NCI-H128 (cell line): ENCODE results near the gene COX10.
"Not testable (repeated sequence)": the region's sequence is repeated elsewhere in the genome, so short reads cannot be mapped to it uniquely, and the experiment has no call there.

ENCODE experiments used
- DNase-seq: peaks from one replicate; lab custom pipeline; 2025; ENCODE audit not compliant: unreplicated experiment; lab: John Stamatoyannopoulos, UW

The COX10 gene

GRCh38 chr17:14121952-14122351 is 52.6 kb downstream of the COX10 start:
- DNase-seq, result no peak

GRCh38 chr17:14123619-14124278 is 54.4 kb downstream of the COX10 start:
- peak; percentile 36 for DNase-seq

GRCh38 chr17:14124854-14125253 is 55.5 kb downstream of the COX10 start:
- DNase-seq, result no peak

DNA sequence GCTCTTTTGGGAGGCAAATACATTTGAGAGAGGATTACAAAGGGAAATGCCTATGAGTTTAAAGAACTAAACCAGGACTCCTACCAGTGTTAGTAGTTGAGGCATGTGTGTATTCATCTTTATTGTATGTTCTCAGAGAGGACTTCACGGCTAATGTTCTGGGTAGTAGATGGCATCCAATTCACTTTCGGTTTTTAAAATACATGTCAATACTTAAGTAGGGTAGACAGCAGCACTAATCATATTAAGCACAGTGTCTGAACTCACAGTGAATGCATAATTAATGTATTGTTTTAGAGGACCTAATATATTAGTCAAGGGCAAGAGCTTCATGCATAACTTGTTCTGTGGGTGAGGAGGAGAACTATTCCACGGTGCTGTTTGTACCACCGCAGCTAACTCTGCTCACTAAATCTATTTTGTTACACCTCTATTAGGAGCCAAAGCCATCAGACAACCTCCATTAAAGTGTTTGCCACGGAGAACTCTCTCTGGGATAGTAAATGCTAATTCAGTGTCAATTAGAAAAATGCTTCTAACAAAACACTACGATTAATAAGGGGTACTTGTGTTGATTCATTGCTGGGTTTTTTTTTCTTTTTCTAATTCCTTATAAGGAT is 56.3 kb downstream of the COX10 start:
- DNase-seq, result no peak

DNA sequence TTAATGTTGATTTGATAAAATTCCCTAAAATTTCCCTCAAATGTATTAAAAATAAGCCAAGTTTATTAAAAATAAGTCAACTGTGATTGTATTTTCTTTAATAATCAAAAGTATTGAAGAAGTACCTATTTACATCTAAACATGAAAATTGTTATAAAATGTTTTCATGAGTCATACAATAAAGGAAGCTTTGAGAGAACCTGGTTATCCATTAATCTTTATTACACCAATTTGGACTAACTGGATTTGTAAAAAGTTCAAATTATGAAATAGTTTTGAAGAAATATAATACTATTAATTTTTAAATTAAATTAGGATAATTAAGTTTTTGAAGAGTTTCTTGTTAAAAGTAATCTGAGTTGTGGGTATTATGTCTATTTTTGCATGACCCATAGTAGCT is 63.8 kb downstream of the COX10 start:
- no peak for DNase-seq

GRCh38 chr17:14134456-14134855 is 65.2 kb downstream of the COX10 start:
- no peak for DNase-seq

DNA sequence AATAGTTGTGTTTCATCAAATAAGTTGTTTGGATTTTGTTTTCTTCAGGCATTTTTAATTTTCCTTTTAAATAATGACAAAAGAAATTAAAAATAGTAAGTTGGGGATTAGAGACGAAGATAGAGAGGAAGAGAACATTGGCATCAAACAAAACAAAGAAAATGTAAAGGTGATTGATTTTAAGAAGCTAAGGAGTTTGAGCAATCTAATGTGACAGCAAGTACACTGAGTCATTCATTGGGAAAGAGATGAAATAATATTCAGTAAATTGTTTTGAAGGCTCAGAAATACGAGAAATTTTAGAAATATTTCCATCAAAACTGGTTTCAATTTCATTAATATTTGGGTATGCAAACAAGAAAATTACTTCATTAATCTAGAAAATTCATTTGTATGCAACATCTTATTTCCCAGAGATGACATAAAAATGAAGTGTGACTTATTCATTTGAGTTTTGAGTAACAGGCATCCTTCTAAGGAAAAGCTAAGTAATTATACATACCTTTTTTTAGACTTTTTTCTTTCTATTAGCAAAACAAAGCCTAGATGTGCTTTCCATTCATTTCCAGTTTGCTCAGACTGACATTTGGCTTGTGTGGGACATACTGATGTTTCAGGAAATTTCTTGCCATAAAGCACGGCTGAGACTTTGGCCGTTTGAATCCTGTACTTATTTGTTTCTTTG is 66.7 kb downstream of the COX10 start:
- DNase-seq, result no peak

DNA sequence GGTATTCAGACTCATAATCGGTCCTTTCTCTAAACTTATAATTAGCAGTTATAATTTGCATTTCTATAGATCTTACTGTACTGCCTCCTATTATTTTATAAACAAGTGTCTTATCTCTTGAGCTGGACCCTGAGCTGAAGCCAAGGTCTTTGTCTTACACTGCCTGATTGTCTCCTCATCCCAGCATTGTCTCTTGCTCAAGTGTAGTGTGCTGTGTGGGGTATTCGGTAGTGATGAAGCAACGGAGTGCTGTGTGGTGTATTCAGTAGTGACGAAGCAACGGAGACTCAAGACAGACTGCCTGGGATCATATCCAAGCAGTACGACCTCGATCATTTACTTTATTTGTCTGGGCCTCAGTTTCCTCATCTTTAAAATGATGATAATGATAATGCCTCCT is 69.3 kb downstream of the COX10 start:
- DNase-seq, result no peak

GRCh38 chr17:14143688-14144087 is 74.4 kb downstream of the COX10 start:
- peak; percentile 38 for DNase-seq

DNA sequence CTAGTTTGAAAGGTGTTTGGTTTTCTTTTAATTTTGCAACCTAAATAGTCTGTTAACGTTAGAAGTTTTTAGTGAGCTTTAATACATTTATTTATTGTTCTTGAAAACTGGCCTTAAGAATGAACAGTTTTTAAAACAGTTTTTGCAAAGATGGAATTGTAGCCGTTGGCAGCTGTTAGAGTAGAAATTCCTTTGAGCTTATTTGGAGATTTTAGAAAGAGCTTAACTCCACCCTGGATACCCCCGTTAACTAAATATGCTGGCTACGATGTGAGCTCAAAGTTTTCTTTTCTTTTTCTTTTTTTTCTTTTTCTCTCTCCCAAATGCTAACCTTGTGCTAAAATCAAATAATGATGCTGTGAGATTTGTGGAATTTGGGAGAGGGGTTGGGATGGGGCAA is 75.2 kb downstream of the COX10 start:
- DNase-seq, result no peak

DNA sequence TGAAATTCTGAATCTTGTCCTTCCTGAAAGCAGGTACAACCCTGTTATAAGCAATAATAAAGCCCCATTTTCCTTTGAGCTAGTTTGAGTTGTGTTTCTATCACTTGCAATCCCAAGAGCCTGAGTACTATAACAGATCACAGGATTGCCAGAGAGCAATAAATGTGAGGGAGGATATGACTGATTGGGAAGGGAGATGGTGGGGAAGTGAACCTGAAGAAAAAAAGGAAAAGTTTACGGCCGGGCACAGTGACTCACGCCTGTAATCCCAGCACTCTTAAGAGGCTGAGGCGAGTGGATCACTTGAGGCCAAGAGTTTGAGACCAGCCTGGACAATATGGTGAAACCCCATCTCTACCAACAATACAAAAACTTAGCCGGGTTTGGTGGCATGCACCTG is 80.4 kb downstream of the COX10 start:
- no peak for DNase-seq

- DNase-seq, result no peak
These were observed 81.3 kb downstream of the COX10 start for GRCh38 chr17:14150619-14151018.

DNA sequence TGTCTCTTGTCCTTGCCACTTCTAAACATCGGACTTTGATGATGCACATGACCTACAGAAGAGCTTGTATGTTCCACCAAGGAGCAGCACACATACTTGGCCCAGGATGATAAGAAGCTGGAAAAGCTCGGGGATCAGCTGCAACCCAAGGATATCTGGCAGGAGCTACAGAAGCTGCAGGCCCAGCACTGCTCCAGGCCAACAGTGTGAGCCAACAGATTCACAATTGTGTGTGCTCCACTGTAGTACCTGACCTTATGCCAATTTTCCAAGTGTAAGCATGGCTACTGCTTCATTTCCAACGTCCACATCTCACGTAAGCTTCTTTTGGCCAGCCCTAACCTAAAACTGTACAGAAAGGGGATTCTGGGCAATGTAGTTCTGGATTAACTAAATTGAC is 83.4 kb downstream of the COX10 start:
- DNase-seq, result no peak

DNA sequence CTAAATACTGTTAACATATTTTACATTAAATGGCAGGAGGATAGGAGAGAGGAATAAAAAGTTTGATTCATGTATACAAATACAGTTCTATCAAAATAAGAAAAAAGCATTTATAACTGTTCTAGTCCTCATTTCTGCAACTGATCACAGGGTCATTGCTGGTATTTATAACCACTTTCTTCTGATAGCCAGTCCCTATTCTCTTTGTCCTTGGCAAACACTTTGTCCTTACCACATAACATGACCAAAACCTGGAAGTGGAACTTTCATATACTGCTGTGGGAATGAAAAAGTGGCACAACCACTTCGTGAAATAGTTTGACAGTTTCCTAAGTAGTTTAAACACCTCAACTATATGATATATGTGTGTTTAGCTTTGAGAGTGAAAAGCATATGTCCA is 84.1 kb downstream of the COX10 start:
- DNase-seq, result no peak

DNA sequence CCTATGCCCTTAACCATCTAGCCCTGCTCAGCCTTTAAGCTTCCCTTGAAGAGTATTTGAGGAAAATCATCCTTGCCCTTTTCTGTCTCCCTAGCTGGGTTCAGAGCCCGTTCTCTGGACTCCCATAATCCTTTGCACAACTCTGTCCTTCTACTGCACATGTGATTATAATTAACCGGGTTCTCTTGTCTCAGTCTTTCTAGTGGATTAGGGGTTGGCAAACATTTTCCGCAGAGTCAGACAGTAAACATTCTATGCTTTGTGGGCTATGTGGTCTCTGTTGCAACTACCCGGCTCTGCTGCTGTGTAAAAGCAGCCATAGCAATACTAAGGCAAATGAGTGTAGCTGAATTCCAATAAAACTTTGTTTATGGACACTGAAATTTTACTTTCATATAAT is 87.4 kb downstream of the COX10 start:
- DNase-seq, result no peak

- no peak for DNase-seq
These were observed 88.5 kb downstream of the COX10 start for GRCh38 chr17:14157822-14158221.

DNA sequence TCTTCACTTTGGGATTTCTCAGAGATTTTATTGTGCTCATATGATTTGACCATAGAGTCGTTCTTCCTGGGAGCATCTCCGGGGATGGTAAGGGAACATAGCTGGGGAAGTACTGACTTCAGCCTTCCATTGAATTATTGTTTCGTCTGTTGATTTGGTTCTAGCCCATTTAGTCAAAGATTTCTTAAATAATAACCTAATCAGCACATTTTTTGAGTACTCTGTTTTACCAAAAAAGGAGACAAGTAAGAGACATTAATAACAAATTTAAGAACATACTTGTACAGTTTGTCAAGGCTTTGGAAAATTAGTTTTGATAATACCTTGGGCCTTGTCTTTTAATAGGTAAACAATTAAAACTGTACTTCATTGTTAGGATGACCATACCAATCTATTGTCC is 89.4 kb downstream of the COX10 start:
- no peak for DNase-seq

DNA sequence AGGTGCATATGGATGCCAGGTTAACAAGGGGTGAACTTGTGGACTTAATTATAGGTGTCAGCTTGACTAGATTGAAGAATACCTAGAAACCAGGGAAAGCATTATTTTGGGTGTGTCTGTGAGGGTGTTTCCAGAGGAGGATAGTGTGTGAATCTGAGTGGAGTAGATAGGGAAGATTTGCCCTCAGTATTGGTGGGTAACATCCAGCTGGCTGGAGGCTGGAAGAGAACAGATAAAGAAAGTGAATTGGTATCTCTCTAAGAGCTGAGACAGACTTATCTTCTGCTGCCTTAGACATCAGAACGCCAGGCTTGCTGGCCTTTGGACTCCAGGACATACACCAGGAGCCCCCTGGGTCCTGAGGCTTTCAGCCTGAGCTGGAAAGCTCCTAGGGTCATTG is 92.1 kb downstream of the COX10 start:
- no peak for DNase-seq

DNA sequence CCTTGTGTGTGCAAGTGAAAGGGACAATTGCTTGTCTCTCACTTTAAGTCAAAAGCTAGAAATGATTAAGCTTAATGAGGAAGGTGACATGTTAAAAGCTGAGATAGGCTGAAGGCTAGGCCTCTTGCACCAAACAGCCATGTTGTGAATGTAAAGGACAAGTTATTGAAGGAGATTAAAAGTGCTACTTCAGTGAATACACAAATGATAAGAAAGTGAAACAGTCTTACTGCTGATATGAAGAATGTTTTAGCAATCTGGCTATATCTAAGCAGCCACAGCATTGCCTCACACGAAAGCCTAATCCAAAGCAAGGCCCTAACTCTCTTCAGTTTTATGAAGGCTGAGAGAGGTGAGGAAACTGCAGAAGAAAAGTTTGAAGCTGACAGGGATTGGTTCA is 96.3 kb downstream of the COX10 start:
- no peak for DNase-seq

DNA sequence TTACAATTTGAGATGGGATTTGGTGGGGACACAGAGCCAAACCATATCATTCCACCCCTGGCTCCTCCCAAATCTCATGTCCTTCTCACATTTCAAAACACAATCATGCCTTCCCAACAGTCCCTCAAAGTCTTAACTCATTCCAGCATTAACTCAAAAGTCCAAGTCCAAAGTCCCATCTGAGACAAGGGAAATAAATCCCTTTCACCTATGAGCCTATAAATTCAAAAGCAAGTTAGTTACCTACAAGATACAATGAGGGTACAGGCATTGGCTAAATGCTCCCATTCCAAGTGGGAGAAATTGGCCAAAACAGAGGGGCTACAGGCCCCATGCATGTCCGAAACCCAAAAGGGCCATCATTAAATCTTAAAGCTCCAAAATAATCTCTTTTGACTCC is 98.5 kb downstream of the COX10 start:
- DNase-seq, result not testable (repeated sequence)

GRCh38 chr17:14168582-14168981 is 99.3 kb downstream of the COX10 start:
- DNase-seq, result no peak

- DNase-seq, result no peak
These were observed 100.0 kb downstream of the COX10 start for GRCh38 chr17:14169287-14169686.

DNA sequence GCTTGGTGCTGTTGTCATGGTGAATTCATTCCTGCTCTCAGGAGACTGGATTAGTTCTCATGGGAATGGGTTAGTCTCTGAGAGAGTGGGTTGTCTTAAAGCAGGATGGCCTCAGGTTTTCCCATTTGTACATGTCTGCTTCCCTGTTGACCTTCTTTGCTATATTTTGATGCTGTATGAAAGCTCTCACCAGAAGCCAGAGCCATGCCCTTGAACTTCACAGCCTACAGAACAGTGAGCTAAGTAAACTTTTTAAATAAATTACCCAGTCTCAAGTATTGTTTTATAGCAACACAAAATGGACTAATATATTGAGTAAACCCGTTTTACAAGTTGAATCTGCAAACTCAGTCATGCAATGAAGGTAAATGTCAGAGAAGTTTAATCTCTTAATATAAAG is 100.6 kb downstream of the COX10 start:
- DNase-seq, result no peak
